H54 (cell line): ENCODE results near the gene RIC1.
"Not testable (repeated sequence)": the region's sequence is repeated elsewhere in the genome, so short reads cannot be mapped to it uniquely, and the experiment has no call there.

Experiments
- DNase-seq: peaks from one replicate; pipeline ENCODE4 v3.0.0; 2011; ENCODE audit warnings: low spot score, mixed read lengths; ENCODE audit not compliant: insufficient read length
- FAIRE-seq: peaks from 3 replicates; lab custom pipeline; 2011; peaks lifted over from hg19 to GRCh38; lab: Jason Lieb, UNC
- POLR2A ChIP-seq: IDR thresholded peaks from 2 replicates; pipeline ENCODE4 v1.6.1; 2011; ENCODE audit warnings: low read depth, mild to moderate bottlenecking, low read length

Gene RIC1

DNA sequence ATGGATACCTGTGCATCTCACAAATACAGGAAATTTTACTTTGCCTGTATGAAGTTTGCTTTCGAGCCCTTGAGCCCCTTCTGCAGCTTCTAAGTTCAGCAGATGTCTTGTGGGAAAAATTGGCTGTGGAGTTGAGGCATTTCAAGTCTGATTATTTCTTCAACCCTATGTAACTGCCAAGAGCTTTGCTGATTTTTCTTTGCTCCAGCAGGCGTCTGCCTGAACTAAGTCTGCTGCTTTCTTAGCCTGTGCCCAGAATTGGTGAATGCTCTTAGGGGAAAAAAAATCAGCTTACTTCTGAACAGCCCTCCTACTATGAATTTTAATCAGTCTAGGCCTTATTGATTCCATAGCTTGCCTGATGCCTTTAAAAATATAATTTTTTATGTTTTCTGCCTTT, 41.2 kb downstream of the RIC1 start:
- TF ChIP-seq POLR2A: no peak
- DNase-seq (no peak), FAIRE-seq (no peak)

DNA sequence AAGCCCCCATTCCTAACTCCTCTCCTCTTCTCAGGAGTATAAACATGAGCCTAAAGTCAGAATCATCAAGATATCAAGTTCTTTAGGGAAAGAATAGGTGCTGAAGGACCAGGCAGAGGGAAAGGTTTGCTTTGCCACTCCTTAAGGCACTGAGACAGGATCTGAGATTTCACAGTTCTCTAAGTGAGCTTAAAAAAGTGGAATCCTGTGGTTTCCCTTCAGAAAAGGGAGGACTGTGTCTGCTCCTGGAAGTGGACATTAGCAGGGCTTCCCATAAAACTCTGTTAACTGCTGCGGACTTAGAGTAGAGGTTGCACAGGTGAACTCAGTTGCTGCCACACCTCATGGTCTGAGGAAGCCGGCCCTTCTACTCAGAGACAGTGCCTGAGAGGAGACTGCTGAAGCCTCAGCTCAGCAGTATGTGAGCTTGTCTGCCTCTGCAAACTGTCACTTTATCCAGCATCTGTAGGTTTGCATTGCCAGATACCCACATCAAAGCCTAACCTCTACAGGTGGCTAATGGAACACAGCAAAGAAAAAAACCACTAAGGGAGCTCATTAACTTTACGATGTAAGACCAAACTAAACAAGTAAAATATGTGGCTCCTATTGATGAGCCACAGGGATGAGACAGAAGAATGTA, 42.9 kb downstream of the RIC1 start:
- TF ChIP-seq POLR2A: no peak
- no peak for DNase-seq
- no peak for FAIRE-seq

DNA sequence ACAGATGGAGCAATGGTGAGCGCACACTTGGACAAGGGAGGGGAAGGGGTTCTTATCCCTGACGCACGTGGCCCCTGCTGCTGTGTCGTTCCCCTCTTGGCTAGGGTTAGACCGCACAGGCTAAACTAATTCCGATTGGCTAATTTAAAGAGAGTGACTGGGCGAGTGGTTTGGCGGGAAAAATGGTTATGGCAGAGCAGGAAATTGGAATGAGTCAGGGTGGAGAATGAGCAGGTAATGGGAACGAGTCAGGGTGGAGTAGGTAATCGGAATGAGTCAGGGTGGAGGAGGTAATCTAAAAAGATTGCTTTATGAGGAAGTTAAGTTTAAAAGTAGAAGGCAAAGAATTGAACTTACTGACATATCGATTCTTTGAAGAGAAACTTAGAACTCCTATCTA, 46.1 kb downstream of the RIC1 start:
- DNase-seq, FAIRE-seq: not testable (repeated sequence)

DNA sequence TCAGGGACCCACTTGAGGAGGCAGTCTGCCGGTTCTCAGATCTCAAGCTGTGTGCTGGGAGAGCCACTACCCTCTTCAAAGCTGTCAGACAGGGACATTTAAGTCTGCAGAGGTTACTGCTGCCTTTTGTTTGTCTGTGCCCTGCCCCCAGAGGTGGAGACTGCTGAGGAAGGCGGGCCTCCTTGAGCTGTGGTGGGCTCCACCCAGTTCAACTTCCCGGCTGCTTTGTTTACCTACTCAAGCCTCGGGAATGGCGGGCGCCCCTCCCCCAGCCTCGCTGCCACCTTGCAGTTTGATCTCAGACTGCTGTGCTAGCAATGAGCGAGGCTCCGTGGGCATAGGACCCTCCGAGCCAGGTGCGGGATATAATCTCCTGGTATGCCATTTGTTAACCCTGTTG, 54.7 kb downstream of the RIC1 start:
- not testable (repeated sequence) for DNase-seq, FAIRE-seq

DNA sequence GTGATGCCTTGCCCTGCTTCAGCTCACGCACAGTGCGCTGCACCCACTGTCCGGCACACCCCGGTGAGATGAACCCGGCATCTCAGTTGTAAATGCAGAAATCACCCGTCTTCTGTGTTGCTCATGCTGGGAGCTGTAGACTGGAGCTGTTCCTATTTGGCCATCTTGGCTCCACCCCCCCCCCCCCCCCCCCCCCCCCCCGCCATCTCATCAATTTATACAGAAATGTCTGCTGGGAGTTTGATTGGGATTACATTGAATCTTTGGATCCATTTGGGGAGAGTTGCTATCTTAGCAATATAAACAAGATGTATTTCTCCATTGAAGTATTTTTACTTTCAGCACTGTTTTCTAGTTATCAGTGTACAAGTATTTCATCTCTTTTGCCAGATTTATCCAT, 55.2 kb downstream of the RIC1 start:
- TF ChIP-seq POLR2A: no peak
- DNase-seq (no peak), FAIRE-seq (no peak)

DNA sequence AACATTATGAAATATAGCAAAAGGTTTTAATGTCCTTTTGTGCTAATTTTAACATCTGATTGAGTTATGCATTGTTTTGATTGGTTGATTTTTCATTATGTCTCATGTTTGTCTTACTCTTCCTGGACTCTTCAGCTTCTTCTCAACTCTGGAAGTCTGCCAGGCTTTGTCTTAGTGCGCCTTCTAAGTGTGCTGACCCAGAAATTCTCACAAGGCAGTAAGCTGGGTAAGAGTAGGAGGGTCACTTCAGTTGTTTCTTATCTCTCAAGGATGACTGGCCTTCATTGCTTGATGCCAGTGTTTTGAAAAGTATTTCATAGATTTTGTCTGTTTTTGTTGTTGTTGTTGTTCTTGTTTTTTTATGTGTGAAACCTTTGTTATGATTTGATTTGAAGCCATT, 59.2 kb downstream of the RIC1 start:
- TF ChIP-seq POLR2A: no peak
- FAIRE-seq (peak; percentile 92), DNase-seq (no peak)

DNA sequence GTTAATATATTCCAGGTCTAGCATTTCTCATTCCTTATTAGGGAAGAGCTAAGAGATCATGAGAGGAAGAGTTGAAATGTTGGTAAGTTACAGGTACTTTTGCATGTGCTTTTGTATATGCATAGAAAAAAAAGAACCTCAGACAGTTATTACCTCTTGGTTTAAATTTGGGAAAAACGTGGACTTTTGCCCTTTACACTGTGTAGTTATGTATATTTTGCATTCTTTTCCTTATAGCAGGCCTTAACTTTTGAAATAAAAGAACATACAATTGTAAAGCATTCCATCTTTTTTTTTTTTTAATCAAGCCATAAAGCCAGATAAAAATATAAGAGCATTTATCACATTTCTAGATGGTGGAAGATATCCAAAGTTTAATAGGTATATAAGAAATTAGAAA, 61.4 kb downstream of the RIC1 start:
- FAIRE-seq: no peak
- no peak for DNase-seq
- no peak for TF ChIP-seq POLR2A

DNA sequence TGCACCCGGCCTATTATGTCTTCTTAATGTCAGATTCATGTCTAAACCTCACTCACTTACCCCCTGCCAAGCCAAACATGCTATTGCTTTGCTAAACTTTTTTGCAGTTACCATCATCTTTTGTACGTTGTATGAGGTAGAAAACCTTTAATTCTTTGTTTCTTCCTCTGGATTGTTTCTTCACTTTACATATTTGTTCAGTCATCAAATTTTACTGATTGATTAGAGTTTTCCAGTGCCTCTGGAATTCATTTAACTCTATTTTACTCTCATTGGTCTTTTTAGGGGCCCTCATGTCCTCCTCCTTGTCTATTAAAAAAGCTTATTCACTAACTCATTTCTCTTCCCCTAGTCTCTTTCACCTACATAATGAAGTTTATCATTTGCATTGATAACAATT, 67.0 kb downstream of the RIC1 start:
- no peak for TF ChIP-seq POLR2A
- DNase-seq: no peak
- FAIRE-seq: peak; percentile 38

DNA sequence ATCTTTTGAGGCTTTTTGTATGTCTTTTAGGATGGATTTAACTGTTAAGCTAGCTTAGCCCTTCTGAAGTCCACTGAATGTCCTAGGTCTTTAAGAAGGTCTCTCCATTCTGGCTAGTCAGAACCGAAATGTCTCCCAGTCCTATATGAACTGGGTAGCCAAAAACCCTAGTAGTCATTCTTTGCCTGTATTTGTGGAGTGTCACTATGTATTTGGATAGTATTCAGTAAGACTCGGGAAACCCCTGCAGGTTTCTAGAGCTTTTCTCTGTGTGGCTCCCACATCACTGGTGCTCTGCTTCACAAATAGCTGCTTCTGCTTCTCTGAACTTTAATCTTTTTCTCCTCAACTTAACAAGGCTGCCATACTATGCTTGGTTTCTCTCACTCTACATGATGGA, 68.0 kb downstream of the RIC1 start:
- DNase-seq (no peak), FAIRE-seq (no peak)
- TF ChIP-seq POLR2A: no peak

DNA sequence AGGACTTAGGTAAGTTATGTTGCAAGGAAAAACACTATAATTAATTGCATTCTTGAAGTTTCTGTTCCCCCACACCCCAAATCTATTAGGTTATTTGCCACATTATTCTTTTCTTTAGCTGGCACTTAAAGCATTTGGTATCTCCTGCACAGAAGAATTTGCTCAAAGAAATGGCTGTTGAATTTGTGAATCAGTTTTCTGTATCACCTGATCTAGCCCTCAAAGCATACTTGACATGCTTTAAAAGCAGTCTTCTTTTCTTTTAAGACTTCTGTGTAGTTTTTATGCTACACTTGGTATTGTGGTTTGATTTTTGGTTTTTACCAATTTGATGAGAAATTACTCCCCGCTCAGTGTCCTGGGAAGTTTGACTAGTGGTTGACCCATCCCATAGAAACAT, 69.1 kb downstream of the RIC1 start:
- TF ChIP-seq POLR2A: no peak
- FAIRE-seq (no peak), DNase-seq (no peak)

DNA sequence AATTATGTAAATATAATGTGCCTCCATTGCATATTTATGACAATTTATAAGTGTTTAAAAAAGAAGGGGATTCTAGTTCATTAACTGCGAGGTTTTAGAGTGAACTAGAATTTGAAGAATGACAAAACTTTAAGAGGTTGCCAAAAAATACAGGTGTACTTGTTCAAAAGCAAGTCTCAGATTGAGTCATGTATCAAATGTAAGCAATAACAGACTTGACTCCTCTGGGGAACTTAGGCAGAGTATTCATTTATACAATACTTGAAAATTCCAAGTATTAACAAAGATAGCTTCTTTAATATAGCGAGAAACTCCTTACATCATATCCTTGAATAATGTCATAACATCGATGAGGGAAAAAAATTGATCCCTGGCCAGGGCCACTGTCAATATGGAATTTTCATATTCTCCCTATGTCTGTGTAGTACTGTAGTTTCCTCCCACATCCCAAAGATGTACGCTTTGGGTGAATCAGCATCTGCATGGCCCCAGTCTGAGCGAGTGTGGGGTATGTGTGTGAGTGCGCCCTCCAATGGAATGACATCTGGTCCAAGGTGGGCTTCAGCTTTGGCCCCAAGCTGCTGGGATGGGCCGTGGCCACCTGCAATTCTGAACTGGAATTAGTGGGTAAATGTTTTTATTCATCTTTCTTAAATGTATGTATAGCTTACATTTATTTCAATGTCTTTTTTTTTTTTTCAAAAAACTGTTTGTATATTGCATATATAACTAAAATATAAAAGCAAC, 70.1 kb downstream of the RIC1 start:
- FAIRE-seq (no peak), DNase-seq (no peak)
- TF ChIP-seq POLR2A: no peak

DNA sequence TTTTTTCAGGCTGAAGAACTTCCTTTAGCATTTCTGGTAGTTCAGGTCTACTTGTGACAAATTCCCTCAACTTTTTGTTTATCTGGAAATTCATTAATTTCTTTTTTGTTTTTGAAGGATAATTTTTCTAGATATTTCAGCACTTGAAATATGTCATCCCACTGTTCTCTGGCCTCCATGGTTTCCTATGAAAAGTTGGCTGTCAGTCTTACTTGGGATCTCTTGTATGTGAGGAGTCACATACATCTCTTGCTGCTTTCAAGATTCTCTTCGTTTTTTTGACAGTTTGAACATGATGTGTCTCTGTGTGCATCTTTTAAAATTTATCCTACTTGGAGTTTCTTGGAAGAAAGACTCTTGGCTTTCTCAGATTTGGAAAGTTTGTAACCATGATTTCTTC, 79.5 kb downstream of the RIC1 start:
- TF ChIP-seq POLR2A: no peak
- no peak for DNase-seq
- FAIRE-seq: no peak

DNA sequence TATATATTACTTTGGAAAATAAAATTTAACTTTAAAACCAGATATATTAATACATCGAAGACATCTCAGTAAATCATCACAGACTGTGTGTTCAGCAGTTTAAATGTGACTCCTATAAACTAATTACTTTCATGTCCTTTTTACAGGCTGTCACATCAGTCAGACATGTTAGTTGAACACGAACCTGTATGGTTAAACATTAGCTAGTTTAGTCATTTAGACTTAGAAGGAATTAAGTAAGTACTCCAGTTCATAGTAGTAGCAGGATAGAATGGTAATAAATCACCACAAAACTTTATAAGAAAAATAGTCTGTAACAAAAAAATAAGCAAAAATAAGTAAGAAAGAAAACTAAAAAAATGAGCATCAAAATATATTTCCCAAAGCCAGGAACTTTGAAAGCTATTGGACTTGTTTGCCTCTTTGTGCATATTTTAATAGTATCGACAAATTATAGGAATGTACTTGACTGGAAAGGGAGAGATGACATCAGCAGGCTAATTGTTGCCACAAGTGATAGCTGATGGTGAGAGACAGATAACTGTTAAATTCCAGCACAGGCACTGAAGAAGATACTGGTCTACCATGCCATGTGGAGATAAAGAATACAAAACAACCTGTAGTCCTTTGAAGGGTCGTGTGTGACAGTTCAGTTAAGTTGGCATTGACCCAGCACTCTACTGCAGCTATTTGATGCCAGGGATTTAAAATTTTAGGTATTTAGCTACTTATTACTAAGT, 83.9 kb downstream of the RIC1 start:
- DNase-seq (no peak), FAIRE-seq (no peak)
- TF ChIP-seq POLR2A: no peak
